Gastroesophageal sphincter (tissue), 4 donors: ENCODE data around the gene C4BPA. TPM values are rescaled to one million over a fixed set of nuclear protein-coding genes. Genes with fewer than 3 reads are reported as not detected.

Experiments used
- ATAC-seq: fragments of 150-250 bp; one replicate; pipeline ENCODE4 v1.9.1; 2016; ENCODE audit warnings: mild to moderate bottlenecking, moderate library complexity
- H3K27ac ChIP-seq, 4 donors: fragments of 200-600 bp; sonication (generic) in 3 of 4; 1 replicate in 3 of 4; 2 replicates in 1 of 4; pipeline ENCODE4 v1.5.1; 2016 to 2019
- H3K27me3 ChIP-seq: fragments of 200-600 bp; sonication (generic); one replicate; pipeline ENCODE4 v1.5.1; 2019
- H3K36me3 ChIP-seq, 2 donors: fragments of 200-600 bp; sonication (generic); one replicate each; pipeline ENCODE4 v1.5.1; 2019; ENCODE audit warnings: control low read depth in 1 of 2
- H3K4me1 ChIP-seq, 3 donors: fragments of 200-600 bp; sonication (generic); 1 replicate in 2 of 3; 2 replicates in 1 of 3; pipeline ENCODE4 v1.5.1; 2016 to 2019; ENCODE audit warnings: control low read depth in 2 of 3
- H3K4me3 ChIP-seq, 2 donors: fragments of 200-600 bp; sonication (generic); one replicate each; pipeline ENCODE4 v1.5.1; 2019; ENCODE audit warnings: mild to moderate bottlenecking in 1 of 2, moderate library complexity in 1 of 2
- H3K9me3 ChIP-seq, 3 donors: fragments of 200-600 bp; sonication (generic); one replicate each; pipeline ENCODE4 v1.5.1; 2017 to 2019; ENCODE audit warnings: control low read depth in 2 of 3
- EP300 ChIP-seq: sonication (generic); formaldehyde crosslinking; IDR thresholded peaks from one replicate; pipeline ENCODE4 v1.6.1; 2017; ENCODE audit warnings: antibody characterized with exemption, mild to moderate bottlenecking
- POLR2A ChIP-seq, 2 donors: fragments of 450-650 bp; IDR thresholded peaks; one replicate each; pipeline ENCODE4 v1.6.1; 2017; ENCODE audit warnings: antibody characterized with exemption in 2 of 2, mild to moderate bottlenecking in 2 of 2, moderate library complexity in 1 of 2
- POLR2AphosphoS5 ChIP-seq: sonication (generic); formaldehyde crosslinking; IDR thresholded peaks from one replicate; pipeline ENCODE4 v1.6.1; 2017; ENCODE audit warnings: antibody characterized with exemption
- WGBS, 2 donors: methylation state at CpG; one replicate each; pipeline ENCODE4 v1.1.5; 2018; ENCODE audit warnings: low coverage in 1 of 2; 5-methylcytosine and 5-hydroxymethylcytosine counted together
- total RNA-seq, 4 donors: library from RNA; depleted of rRNA; stranded (reverse); fragments of >200 nt; gene quantifications; one replicate each; pipeline ENCODE4 v1.1.0, GENCODE V29; 2016
- TF ChIP-seq, protein P1 (sequence below), 4 experiments: fragments of 200-600 bp in 2 of 4; fragments of 450-650 bp in 2 of 4; sonication (generic) in 1 of 4; IDR thresholded peaks; one replicate each; pipeline ENCODE4 v1.5.1; 2017 to 2019; ENCODE audit warnings: antibody characterized with exemption in 4 of 4, mild to moderate bottlenecking in 2 of 4, moderate library complexity in 2 of 4

The C4BPA gene
- total RNA-seq, 4 donors from 2014 or later = 3.1 TPM; not detected in 3

DNA sequence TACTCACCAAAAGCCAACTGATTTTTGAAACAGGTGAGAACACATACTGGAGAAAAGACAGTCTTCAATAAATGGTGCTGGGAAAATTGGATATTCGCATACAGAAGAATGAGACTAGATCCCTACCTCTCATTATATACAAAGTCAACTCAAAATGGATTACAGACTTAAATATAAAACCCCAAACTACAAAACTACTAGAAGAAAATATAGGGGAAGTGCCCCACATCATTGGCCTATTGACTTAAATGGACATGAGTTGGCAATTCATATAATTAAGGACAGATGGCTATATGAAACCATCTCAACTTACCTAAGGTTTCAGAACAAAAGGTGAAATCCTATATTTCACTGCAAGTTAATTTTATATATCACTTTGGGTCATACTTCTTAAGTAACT, 60.1 kb downstream of the C4BPA start:
- Histone ChIP-seq H3K4me1 (no peaks in the 10 kb centered on the region), H3K27me3 (no peaks in the 10 kb centered on the region), H3K27ac (no peak overlapping the region), H3K9me3 (no peaks in the 10 kb centered on the region), H3K36me3 (no peaks in the 10 kb centered on the region), H3K4me3 (no peak overlapping the region)
- ATAC-seq = no peak
- TF ChIP-seq, protein P1, sequence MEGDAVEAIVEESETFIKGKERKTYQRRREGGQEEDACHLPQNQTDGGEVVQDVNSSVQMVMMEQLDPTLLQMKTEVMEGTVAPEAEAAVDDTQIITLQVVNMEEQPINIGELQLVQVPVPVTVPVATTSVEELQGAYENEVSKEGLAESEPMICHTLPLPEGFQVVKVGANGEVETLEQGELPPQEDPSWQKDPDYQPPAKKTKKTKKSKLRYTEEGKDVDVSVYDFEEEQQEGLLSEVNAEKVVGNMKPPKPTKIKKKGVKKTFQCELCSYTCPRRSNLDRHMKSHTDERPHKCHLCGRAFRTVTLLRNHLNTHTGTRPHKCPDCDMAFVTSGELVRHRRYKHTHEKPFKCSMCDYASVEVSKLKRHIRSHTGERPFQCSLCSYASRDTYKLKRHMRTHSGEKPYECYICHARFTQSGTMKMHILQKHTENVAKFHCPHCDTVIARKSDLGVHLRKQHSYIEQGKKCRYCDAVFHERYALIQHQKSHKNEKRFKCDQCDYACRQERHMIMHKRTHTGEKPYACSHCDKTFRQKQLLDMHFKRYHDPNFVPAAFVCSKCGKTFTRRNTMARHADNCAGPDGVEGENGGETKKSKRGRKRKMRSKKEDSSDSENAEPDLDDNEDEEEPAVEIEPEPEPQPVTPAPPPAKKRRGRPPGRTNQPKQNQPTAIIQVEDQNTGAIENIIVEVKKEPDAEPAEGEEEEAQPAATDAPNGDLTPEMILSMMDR (IDR thresholded peaks at IDR 0.05) = no peak
- TF ChIP-seq POLR2A (IDR thresholded peaks at IDR 0.05) = no peak
- no peak for TF ChIP-seq POLR2AphosphoS5
- no peak for TF ChIP-seq EP300
- 78 to 100% methylated on average over 1 of the region's 1 CpG for WGBS, 2 donors

DNA sequence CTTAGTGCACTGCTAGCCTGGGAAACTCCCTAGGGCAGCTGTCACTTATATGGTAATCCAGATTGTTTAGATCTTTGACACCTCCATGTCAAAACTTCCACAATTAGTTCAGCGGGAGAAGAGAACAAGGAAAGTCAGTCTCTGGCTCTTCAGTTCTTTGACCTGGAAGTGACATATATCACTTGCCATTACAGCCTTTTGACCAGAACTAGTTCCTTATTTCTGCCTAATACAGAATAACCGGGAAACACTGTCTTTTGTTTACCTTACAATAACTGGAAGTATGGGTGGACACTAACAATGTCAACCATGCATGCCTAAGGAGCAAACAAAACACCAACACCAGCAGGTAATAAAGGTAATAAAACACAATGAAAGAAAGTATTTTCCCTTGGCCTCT, 68.3 kb downstream of the C4BPA start:
- no peaks in the 10 kb centered on the region for H3K4me1 ChIP-seq
- no peaks in the 10 kb centered on the region for H3K9me3 ChIP-seq
- no peak overlapping the region for H3K27ac ChIP-seq
- H3K27me3 ChIP-seq = no peaks in the 10 kb centered on the region
- H3K36me3 ChIP-seq = no peaks in the 10 kb centered on the region
- ATAC-seq = no peak
- H3K4me3 ChIP-seq = no peak overlapping the region
- WGBS, 2 donors = 27 to 52% methylated on average over 2 of the region's 2 CpGs
- no peak for TF ChIP-seq POLR2A (IDR thresholded peaks at IDR 0.05)
- TF ChIP-seq EP300 = no peak
- TF ChIP-seq, protein P1 (IDR thresholded peaks at IDR 0.05) = no peak
- TF ChIP-seq POLR2AphosphoS5 = no peak

DNA sequence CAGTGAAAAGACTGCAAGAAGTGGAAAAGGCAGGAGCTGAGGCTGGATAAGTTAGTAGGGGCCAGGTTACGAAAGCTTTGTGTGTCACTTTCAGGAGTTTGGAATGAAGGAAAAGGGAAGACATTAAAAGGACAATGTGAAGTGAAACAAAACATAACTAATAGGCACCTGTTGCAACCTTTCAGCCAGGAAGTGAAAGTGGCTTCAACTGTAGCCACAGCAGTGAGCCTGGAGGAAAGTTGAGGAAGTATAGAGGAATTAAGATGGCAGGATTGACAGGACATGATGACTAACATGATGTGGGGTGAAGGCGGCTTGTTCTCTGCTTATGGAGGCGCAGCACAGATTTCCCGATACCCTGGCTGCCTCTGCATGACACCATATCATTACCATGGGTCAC, 68.9 kb downstream of the C4BPA start:
- Histone ChIP-seq H3K36me3 (no peaks in the 10 kb centered on the region), H3K9me3 (no peaks in the 10 kb centered on the region), H3K4me3 (no peak overlapping the region), H3K4me1 (no peaks in the 10 kb centered on the region), H3K27ac (no peak overlapping the region), H3K27me3 (no peaks in the 10 kb centered on the region)
- ATAC-seq = no peak
- WGBS, 2 donors = 96 to 97% methylated on average over 4 of the region's 4 CpGs
- TF ChIP-seq POLR2A (IDR thresholded peaks at IDR 0.05) (no peak), POLR2AphosphoS5 (no peak), EP300 (no peak)
- TF ChIP-seq, protein P1 (IDR thresholded peaks at IDR 0.05) = no peak

DNA sequence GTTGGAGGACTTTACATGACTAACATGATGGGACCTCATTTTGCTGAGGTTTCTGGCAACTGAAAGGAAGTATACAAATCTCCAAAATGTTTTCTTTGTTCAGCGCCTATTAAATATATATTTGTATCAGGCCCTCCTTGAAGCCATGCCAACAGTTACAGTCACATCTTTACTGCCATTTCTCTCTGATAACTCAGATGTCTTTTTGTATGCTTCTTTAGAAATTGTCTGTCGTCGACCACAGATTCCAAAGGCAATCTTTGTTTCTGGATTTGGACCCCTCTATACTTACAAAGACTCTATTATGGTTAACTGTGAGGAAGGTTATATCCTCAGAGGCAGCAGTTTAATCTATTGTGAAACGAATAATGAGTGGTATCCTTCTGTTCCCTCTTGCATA, 69.4 kb downstream of the C4BPA start:
- Histone ChIP-seq H3K4me3 (no peak overlapping the region), H3K27me3 (no peaks in the 10 kb centered on the region), H3K36me3 (no peaks in the 10 kb centered on the region), H3K27ac (no peak overlapping the region), H3K9me3 (no peaks in the 10 kb centered on the region), H3K4me1 (no peaks in the 10 kb centered on the region)
- 73 to 91% methylated on average over 3 to 4 of the region's 4 CpGs for WGBS, 2 donors
- ATAC-seq = no peak
- TF ChIP-seq, protein P1 (IDR thresholded peaks at IDR 0.05) = no peak
- TF ChIP-seq EP300 (no peak), POLR2A (IDR thresholded peaks at IDR 0.05) (no peak), POLR2AphosphoS5 (no peak)

DNA sequence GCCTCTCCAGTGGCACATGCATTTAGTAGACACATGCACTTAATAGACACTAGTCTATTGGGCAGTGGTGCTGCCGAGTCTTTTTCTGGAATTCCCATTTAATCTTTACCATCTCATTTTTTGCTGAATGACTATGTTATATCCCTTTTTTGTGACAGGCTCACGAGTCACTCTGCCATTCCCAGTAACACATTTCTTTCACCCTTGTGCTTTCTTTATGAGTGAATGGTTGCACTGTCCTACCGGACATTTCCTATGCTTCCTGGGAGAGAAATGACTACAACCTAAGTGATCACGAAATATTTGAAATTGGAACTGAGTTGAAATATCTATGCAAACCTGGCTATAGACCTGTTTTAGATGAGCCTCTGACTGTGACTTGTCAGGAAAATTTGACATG, 70.9 kb downstream of the C4BPA start:
- no peak overlapping the region for H3K4me3 ChIP-seq
- no peaks in the 10 kb centered on the region for H3K4me1 ChIP-seq

More for the DNA sequence above, 70.9 kb downstream of the C4BPA start:
- no peaks in the 10 kb centered on the region for H3K9me3 ChIP-seq
- no peak overlapping the region for H3K27ac ChIP-seq
- no peak for TF ChIP-seq EP300
- TF ChIP-seq, protein P1 (IDR thresholded peaks at IDR 0.05) = no peak
- TF ChIP-seq POLR2AphosphoS5 = no peak
- TF ChIP-seq POLR2A (IDR thresholded peaks at IDR 0.05) = no peak
- no peaks in the 10 kb centered on the region for H3K36me3 ChIP-seq
- 88 to 90% methylated on average over 4 of the region's 4 CpGs for WGBS, 2 donors
- no peak for ATAC-seq
- no peaks in the 10 kb centered on the region for H3K27me3 ChIP-seq
